HG03280 (cell line): Measurements from ENCODE around the gene OLFML3.

Source experiments
- ATAC-seq: cut with Tn5 transposase; IDR thresholded peaks from one replicate; pipeline ENCODE4 v1.9.1; 2021; ENCODE audit warnings: mild to moderate bottlenecking, moderate library complexity; ENCODE audit not compliant: unreplicated experiment

The OLFML3 gene

DNA sequence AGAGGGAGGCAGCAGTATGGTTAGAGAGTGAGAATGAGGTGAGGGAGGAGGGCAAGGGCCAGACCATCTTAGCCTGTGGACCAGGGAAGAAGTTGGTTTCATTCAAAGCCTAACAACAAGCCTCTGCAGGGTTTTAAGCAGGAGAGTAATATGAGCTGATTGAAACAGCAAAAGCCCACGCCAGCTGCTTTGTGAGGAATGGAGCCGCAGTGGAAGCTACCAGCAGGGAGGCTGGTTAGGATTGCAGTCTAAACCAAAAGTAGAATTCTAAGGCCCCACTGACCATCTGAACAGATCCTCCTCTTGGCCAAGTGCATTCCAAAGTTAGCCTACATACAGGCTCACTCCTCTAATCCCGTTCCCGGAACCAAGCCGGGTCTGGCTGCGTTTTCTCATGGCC, 44.8 kb downstream of the OLFML3 start:
- ATAC-seq = no peak

GRCh38 chr1:114025609-114026401, 46.5 kb downstream of the OLFML3 start:
- no peak for ATAC-seq

DNA sequence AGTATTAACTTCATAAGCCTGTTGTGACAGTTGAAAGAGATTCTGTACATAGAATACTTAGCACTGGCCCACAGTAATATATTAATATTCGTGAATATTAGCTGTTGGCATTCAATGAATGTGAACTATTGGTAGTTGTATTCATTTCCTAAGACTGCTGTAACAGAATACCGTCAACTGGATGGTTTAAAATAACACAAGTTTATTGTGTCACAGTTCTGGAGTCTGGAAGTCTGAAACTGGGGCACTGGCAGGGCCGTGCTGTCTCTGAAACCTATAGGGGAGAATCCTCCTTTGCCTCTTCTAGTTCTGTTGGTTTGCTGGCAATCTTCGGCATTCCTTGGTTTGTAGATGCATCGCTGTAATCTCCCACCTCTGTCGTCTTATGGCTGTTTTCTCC, 47.5 kb downstream of the OLFML3 start:
- no peak for ATAC-seq
